GM18511 (cell line): ENCODE measurements around the gene MLXIPL.
"Not testable (repeated sequence)": the region's sequence is repeated elsewhere in the genome, so short reads cannot be mapped to it uniquely, and the experiment has no call there.

ENCODE experiments used
- ATAC-seq: cut with Tn5 transposase; IDR thresholded peaks from one replicate; pipeline ENCODE4 v1.9.1; 2021; ENCODE audit warnings: mild to moderate bottlenecking, moderate library complexity; ENCODE audit not compliant: unreplicated experiment

The MLXIPL gene

GRCh38 chr7:73556208-73557107 is 67.9 kb downstream of the MLXIPL start:
- no peak for ATAC-seq

DNA sequence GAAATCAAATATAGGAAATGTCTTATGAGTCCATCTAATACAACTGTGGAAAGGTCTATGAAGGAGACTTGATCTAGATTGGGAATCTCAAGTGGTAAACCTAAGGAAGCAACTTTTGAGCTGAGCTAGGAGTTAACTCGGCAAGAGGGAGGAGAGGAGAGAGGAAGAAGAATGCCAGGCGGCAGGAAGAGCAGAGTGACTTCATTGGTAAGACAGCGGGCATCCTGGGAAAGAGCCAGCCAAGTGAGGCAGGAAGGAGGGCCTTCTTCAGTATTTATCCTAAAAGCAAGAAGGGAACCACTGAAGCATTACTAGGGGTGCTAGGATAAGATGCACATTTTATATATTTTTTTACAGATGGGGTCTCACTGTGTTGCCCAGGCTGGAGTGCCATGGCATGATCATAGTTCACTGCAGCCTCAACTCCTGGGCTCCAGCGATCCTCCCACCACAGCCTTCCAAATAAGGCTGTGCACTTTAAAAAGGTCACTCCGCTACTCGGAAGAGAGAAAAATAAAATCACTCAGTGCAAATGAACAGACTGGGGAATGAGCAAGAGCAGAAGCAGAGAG is 68.8 kb downstream of the MLXIPL start:
- no peak for ATAC-seq

DNA sequence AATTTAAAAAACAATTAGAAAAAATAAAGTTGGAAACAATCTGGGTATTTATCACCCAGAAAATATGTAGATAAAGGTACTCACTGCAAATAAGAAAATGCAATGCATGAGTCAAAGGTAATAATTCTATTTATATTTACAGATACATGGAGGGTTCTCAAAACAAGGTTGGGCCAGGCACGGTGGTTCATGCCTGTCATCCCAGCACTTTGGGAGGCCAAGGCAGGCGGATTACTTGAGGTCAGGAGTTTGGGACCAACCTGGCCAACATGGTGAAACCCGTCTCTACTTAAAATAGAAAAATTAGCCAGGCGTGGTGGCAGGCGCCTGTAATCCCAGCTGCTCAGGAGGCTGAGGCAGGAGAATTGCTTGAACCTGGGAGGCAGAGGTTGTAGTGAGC is 74.2 kb downstream of the MLXIPL start:
- not testable (repeated sequence) for ATAC-seq

DNA sequence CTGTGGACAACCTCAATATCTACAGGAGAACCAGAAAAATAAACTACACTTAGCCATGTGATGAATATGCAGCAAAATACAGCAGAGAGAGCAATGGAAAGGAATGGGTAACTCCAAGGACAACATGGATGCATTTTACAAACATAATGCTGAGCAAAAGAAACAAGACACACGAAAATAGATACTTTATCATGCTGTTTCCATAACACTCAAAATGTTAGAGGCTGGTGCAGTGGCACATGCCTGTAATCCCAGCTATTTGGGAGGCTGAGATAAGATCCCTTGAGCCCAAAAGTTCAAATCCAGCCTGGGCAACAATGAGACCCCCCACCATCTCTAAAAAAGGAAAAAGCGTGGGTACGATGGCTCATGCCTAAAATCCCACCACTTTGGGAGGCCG is 75.1 kb downstream of the MLXIPL start:
- no peak for ATAC-seq

DNA sequence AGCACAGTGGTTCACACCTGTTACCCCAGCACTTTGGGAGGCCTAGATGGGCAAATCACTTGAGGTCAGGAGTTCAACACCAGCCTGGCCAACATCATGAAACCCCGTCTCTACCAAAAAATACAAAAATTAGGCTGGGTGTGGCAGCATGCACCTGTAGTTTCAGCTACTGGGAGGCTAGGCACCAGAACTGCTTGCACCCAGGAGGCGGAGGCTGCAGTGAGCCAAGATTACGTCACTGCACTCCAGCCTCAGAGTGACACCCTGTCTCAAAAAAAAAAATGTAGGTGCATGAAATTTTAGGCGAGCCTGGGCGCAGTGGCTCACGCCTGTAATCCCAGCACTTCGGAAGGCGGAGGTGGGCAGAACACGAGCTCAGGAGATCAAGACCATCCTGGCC is 76.5 kb downstream of the MLXIPL start:
- ATAC-seq, result no peak

GRCh38 chr7:73544678-73545077 is 79.6 kb downstream of the MLXIPL start:
- ATAC-seq, result no peak
